Measurements from ENCODE around the gene CCL19.

GRCh38 chr9:34689512-34689911 is 1.6 kb downstream of the CCL19 start:
- TF ChIP-seq CTCF (IDR thresholded peaks at IDR 0.05; ENCODE audit: insufficient read depth, low read length, poor library complexity, severe bottlenecking) (no peak), EZH2phosphoT487 (conservative IDR thresholded peaks at IDR 0.05; ENCODE audit: low read length) (no peak)

All from SU-DHL-6 (cell line).